SIG-M5 (cell line): ENCODE data around the gene CELA2B.
"Not testable (repeated sequence)": the region's sequence is repeated elsewhere in the genome, so short reads cannot be mapped to it uniquely, and the experiment has no call there.

Experiments
- DNase-seq: peaks from one replicate; lab custom pipeline; 2025; lab: John Stamatoyannopoulos, UW

CELA2B gene

DNA sequence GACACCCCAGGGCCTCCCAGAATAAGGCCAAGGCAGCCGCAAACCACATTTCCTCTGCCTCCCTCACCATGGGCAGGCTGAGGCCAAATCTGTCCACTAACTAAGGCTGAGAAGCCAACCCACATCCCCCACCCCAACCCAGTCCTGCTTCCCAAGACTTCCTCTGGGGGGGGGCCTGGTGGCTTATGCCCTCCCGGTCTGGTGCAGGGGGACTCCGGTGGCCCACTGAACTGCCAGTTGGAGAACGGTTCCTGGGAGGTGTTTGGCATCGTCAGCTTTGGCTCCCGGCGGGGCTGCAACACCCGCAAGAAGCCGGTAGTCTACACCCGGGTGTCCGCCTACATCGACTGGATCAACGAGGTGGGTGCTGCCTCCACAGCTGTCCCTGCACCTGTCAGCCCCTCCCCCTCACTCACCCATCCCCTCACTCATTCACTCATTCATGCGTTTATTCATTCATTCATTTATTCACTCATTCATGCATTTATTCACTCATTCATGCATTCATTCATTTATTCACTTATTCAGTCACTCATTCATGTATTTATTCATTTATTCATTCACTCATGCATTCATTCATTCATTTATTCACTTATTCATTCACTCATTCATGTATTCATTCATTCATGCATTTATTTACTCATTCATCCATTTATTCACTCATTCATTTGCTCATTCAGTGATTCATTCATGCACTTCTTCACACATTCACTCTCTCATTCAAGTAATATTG lies 30.3 kb upstream of the CELA2B start:
- DNase-seq: no peak

DNA sequence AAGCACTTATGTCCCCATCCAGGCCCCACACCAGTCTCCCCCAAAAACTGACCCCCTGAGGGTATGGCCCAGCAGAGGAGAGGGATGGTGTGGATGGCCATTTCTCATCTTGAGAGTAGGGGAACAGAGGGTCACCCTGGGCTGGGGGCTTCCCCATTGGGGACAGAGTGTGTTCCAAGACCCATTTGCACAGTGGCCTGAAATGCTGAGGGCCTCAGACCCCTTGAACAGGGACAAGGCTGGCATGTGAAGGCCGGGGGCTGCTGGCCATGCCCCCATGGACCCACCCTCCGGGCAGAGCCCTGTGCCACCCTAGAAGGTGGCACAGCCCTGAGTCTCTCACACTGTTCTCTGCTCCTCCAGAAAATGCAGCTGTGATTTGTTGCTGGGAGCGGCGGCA lies 29.7 kb upstream of the CELA2B start:
- no peak for DNase-seq

DNA sequence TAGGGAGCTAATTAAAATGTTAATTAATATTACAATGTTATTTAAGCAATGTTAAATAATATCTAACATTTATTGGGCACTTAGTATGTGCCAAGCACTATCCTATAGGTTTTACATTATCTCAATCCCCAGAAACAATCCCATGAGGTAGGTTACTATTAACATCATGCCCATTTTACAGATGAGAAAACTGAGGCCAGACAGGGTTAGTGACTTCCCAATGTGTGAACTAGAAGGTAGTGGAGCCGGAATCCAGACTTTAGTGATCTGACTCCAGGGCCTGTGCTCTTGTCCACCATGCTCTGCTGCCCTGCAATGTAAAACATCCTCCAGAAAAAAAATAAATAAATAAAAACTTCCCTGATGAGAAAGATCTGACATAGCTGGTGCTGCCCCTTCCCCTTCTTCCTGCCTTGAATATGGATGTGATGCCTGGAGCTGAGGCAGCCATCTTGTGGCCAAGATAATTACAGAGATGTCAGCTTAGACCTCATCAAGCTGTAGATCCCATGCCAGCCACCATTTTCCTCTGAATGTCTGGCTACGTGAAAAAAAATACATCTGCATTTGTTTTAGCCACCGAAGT lies 26.9 kb upstream of the CELA2B start:
- DNase-seq: no peak

- no peak for DNase-seq
Measured at GRCh38 chr1:15449567-15449966, 26.3 kb upstream of the CELA2B start.

GRCh38 chr1:15451014-15451722 lies 24.7 kb upstream of the CELA2B start:
- no peak for DNase-seq

DNA sequence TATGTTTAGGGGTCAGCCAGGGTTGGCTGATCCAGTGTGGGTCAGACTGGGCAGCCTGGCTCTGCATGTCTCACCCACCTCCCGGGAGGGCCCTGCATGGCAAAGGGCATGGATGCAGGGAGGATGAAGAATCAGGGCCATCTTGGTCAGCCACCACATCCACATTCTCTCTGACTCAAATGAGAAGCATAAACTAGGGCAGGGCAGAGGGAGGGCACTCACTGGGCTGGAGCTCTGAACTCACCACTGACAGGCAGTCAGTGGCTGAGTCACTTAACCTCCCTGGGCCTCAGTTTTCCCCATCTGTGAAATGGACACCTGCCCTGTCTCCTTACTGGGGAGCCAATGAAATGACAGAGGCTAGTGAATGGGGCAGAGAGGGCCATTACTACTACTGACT lies 23.7 kb upstream of the CELA2B start:
- DNase-seq: no peak

GRCh38 chr1:15452866-15453571 lies 22.9 kb upstream of the CELA2B start:
- no peak for DNase-seq

- DNase-seq: no peak
Measured at GRCh38 chr1:15453734-15454133, 22.2 kb upstream of the CELA2B start.

DNA sequence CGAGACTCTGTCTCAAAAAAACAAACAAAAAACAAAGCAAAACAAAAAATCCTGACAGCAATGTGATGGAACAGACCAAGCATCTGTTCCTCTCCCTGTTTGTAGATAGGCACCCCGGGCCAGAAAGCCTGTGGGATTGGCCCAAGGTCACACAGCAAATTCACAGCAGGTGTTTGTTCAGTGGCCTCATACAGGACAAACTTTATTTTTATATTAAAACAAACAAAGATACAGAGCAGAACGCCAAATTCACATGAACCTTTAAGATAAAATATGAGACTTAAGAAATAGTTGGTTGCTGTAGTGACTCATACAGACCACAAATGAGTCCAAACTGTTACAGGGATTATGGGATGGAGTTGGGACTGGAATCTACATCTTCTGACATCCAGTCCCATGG lies 21.6 kb upstream of the CELA2B start:
- no peak for DNase-seq

DNA sequence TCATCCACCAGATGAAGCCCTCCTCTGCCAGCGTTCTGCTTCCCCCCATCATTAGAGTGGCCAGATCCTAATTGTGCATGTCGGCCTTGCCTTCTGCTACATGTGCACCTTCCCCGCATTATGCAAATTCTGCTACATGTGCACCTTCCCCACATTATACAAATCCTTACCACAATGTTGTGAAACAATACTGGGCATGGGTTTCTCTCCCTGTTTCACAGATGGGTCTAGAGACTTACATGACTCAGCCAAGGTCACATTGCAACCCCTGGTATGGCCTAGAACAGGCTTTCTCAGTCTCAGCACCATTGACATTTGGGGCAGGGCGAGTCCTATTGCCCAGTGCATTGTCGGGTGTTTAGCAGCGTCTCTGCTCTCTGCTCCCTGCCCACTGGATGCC lies 20.4 kb upstream of the CELA2B start:
- DNase-seq: no peak

DNA sequence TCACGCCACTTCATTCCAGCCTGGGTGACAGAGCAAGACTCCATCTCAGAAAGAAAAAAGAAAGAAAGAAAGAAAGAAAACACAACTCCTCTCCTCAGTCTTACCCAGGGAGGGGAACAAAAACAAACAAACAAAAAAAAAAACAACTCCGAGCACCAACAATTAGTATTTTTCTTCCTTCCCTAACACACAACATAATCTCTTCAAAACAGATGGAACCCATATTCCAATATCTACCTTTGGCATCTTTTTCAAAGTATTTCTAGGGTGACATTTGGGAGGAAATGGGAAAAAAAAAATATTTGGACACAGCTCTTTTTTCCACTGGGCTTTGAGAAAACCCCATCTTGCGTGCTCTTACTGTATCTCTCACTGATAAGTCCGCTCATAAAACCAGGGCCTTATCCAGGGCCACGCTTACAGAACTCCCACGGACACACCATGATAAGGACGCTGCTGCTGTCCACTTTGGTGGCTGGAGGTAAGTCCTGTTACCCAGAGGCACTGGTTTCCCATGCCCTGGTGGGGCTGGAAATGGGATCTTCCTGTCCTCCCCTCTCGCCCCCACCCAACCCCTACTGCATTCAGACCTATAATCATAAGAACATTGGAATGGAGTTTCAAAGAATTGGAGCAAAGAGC lies 19.5 kb upstream of the CELA2B start, which contains the start of gene CELA2A:
CELA2A (plus strand) TSS at position 420 of the 642 bp plus-strand sequence; CDS start at position 442, 22 bp downstream.
- no peak for DNase-seq

DNA sequence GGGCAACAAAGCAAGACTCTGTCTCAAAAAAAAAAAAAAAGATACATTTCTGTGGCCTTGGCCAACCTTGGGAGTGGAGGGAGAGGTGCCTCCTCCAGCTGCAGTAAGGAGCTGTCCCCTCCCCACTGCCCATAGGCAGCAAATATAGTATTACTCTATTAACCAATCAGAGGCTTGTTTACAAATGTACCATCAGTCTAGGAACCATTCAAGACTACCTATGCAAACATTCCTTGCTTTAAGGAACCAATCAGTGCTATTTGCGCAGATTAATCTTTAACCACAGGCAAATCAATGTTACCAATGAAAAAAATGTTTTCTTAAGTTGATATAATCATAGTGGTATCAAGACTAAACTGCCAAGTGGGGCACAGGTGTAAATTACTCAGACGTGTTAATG lies 18.3 kb upstream of the CELA2B start:
- no peak for DNase-seq

- not testable (repeated sequence) for DNase-seq
Measured at GRCh38 chr1:15458388-15458787, 17.5 kb upstream of the CELA2B start.

- DNase-seq: no peak
Measured at GRCh38 chr1:15459771-15460707, 15.9 kb upstream of the CELA2B start.

DNA sequence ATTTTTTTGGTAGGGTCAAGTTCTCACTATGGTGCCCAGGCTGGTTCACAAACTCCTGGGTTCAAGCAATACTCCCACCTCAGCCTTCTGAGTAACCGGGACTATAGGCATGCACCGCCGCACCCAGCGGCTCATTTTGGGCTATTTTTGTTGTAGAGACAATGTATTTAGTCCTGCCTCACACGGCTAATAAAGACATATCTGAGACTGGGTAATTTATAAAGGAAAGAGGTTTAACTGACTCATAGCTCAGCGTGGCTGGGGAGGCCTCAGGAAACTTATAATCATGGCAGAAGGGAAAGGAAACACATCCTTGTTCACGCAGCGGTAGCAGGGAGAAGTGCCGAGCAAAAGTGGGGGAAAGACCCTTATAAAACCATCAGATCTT lies 15.2 kb upstream of the CELA2B start:
- DNase-seq: no peak

GRCh38 chr1:15463064-15463800 lies 12.7 kb upstream of the CELA2B start:
- not testable (repeated sequence) for DNase-seq

- DNase-seq: not testable (repeated sequence)
Measured at GRCh38 chr1:15463926-15464322, 12.0 kb upstream of the CELA2B start.

DNA sequence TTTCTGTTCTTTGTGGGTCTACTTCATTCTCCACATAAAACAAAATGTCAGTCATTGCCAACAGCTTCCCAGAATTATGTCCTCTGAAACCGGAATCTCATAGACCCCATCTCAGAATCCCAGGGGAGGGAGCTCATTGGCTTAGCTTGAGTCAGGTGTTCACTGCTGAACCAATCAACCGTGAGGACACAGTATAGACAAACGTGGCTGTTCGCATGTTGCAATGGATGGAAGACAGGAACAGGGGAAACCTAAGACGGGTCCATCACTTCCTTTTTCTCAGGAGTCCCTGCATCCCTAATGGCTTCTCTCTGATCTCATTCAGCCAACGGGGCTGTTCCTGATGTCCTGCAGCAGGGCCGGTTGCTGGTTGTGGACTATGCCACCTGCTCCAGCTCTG lies 10.2 kb upstream of the CELA2B start:
- DNase-seq: no peak

GRCh38 chr1:15466955-15467625 lies 8.8 kb upstream of the CELA2B start:
- not testable (repeated sequence) for DNase-seq

- DNase-seq: no peak
Measured at GRCh38 chr1:15468145-15468544, 7.8 kb upstream of the CELA2B start.
